Left colon (tissue), 2 donors: ENCODE results near the gene ZFP92. TPM values are rescaled to one million over a fixed set of nuclear protein-coding genes. Genes with fewer than 3 reads are reported as not detected.

ENCODE experiments used
- total RNA-seq, 2 donors: library from RNA; stranded (reverse); fragmentation: NEBNext Ultra II Directional; extraction: Animal tissue kit (Norgen Biotek cat#: 25700); gene quantifications; one replicate each; pipeline ENCODE4 v1.2.1, GENCODE V29; 2021
- donor health status: DM: no; HTN: no; CAD: no.
- donor health status: DM: yes; HTN: yes; CAD: no.

Gene ZFP92
- total RNA-seq, 2 donors from 2014 or later = 0.18 to 0.50 TPM

Other genes with a start within 250 kb of the ZFP92 start
- gene MAGEA1, start 232.2 kb upstream of the ZFP92 start, total RNA-seq = not detected
- gene PNMA6F, start 89.7 kb upstream of the ZFP92 start, total RNA-seq = not detected
- 1 to 10 TPM; 5.2 to 6.2 TPM for gene ZNF275, start 77.3 kb upstream of the ZFP92 start, total RNA-seq
- gene PNMA6E, start 10.1 kb upstream of the ZFP92 start, total RNA-seq = not detected
- under 1 TPM; 0.42 to 0.73 TPM for gene TREX2, start 34.6 kb downstream of the ZFP92 start, total RNA-seq
- gene HAUS7, start 59.1 kb downstream of the ZFP92 start, total RNA-seq = 10 to 100 TPM; 13.0 to 19.0 TPM
- 1 to 10 TPM; 7.8 to 9.9 TPM for gene BGN, start 83.5 kb downstream of the ZFP92 start, total RNA-seq
- gene ATP2B3, start 106.2 kb downstream of the ZFP92 start, total RNA-seq = under 1 TPM; 0.08 to 0.21 TPM
- 10 to 100 TPM; 20.4 to 21.8 TPM for gene CCNQ, start 187.7 kb downstream of the ZFP92 start, total RNA-seq
- gene DUSP9, start 235.7 kb downstream of the ZFP92 start, total RNA-seq = not detected